DOHH2 (cell line): Measurements from ENCODE around the gene ZNF316.
A peak's percentile ranks its signal among the peaks of the same experiment; 100 is the strongest.

Experiments
- H3F3A ChIP-seq: fragments of 200-600 bp; sonication (generic), shearing (Covaris generic); 2 replicates; pipeline ENCODE4 v1.6.0; 2016; ENCODE audit warnings: antibody characterized with exemption, mild to moderate bottlenecking; ENCODE audit not compliant: control insufficient read depth, insufficient read depth
- H3K27ac ChIP-seq: fragments of 200-600 bp; sonication (generic); 2 replicates; pipeline ENCODE4 v1.5.1; 2014; ENCODE audit warnings: low read depth, mild to moderate bottlenecking, low read length, moderate library complexity
- H3K27me3 ChIP-seq: fragments of 200-600 bp; sonication (generic); 2 replicates; pipeline ENCODE4 v1.6.1; 2014; ENCODE audit warnings: mild to moderate bottlenecking, low read length, mixed read lengths; ENCODE audit not compliant: control insufficient read depth
- H3K36me3 ChIP-seq: fragments of 200-600 bp; sonication (generic); 2 replicates; pipeline ENCODE4 v1.6.1; 2014; ENCODE audit warnings: mild to moderate bottlenecking, low read length, moderate library complexity, mixed read lengths; ENCODE audit not compliant: control insufficient read depth
- H3K4me1 ChIP-seq: fragments of 200-600 bp; sonication (generic); 2 replicates; pipeline ENCODE4 v1.6.1; 2014; ENCODE audit warnings: mild to moderate bottlenecking, low read length, mixed read lengths; ENCODE audit not compliant: control insufficient read depth
- H3K4me2 ChIP-seq: fragments of 200-600 bp; sonication (generic); 2 replicates; pipeline ENCODE4 v1.6.0; 2014; ENCODE audit warnings: mild to moderate bottlenecking, low read length, moderate library complexity
- H3K4me3 ChIP-seq: fragments of 200-600 bp; sonication (generic); 2 replicates; pipeline ENCODE4 v1.5.1; 2014; ENCODE audit warnings: mild to moderate bottlenecking, low read length, mixed read lengths
- H3K79me2 ChIP-seq: fragments of 200-600 bp; sonication (generic); 2 replicates; pipeline ENCODE4 v1.6.1; 2014; ENCODE audit warnings: mild to moderate bottlenecking, low read length, mixed read lengths; ENCODE audit not compliant: control insufficient read depth
- H3K9me2 ChIP-seq: fragments of 200-600 bp; sonication (generic); replicated peaks from 2 replicates; pipeline ENCODE4 v1.6.1; 2014; ENCODE audit warnings: mild to moderate bottlenecking, low read length, mixed read lengths; ENCODE audit not compliant: control insufficient read depth
- H3K9me3 ChIP-seq: fragments of 200-600 bp; sonication (generic); 2 replicates; pipeline ENCODE4 v1.6.1; 2014; ENCODE audit warnings: antibody characterized with exemption, low read length, mixed read lengths; ENCODE audit not compliant: control insufficient read depth, insufficient read depth
- H4K20me1 ChIP-seq: fragments of 200-600 bp; sonication (generic); 2 replicates; pipeline ENCODE4 v1.6.0; 2014; ENCODE audit warnings: low read depth, mild to moderate bottlenecking, antibody characterized with exemption, low read length, moderate library complexity; ENCODE audit not compliant: control insufficient read depth, insufficient read depth
- EZH2phosphoT487 ChIP-seq: fragments of 200-600 bp; sonication (generic); IDR thresholded peaks from 2 replicates; pipeline ENCODE4 v1.6.1; 2017; ENCODE audit warnings: borderline replicate concordance, mild to moderate bottlenecking, antibody characterized with exemption, low read length, moderate library complexity, mixed read lengths
- TF ChIP-seq, protein P1 (sequence below): fragments of 200-600 bp; sonication (generic); IDR thresholded peaks from one replicate; pipeline ENCODE4 v1.5.1; 2014; ENCODE audit warnings: antibody characterized with exemption, mild to moderate bottlenecking, low read depth, low read length; ENCODE audit not compliant: poor library complexity, severe bottlenecking

Gene ZNF316

DNA sequence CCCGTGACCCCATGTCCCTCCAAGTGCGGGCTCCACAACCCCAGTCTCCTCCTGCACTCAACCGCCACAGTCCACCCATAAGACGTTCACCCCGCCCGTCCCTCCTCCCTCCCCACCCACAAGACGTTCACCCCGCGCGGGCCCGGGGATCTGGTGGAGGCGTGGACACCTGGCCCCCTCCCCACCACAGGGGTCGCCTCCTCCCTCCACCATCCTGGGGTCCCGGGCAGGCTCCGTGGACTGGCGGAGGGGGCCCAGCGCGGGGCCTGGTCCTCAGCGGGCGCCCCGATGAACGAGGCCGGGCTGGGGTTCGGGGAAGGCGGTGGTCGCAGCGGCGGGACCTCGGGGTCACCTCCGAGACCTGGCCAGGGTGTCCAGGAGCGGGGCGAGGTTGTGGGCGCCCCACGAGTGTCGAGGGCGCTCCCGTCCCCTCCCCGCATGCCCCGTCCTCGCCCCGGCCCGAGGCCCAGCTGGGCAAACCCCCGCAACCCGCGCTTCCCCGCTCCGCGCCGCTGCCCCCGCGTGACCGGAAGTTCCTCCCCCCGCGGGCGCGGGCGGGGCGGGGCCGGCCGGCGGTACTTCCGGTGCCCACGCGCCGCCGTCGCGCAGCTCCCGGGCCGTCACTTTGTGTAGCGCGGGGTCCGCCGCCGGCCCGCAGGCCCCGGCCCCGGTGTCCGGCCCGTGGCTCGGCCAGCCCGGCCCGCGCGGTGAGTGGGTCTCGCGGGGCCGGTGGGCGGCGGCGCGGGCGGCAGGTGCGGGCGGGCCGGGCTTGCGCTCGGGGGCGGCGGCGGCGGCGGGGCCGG, at the start of gene ZNF316:
Gene ZNF316, plus strand, starts transcription at position 578 of the 803 bp plus-strand sequence. CDS start 5,092 bp downstream, outside the sequence.
- peaks cover 37% of the 10 kb centered on the region for H3K36me3 ChIP-seq
- H3K4me2 ChIP-seq, result peak within 1 kb of the TSS; percentile 96
- H3K9me3 ChIP-seq, result no peaks in the 10 kb centered on the region
- H3K27me3 ChIP-seq, result no peaks in the 10 kb centered on the region
- peak within 1 kb of the TSS; percentile 89 for H3K4me3 ChIP-seq
- no peaks in the 10 kb centered on the region for H3K9me2 ChIP-seq
- no peak within 1 kb of the TSS for H3K27ac ChIP-seq
- H3K79me2 ChIP-seq, result peaks cover 48% of the 10 kb centered on the region
- peaks cover 35% of the 10 kb centered on the region for H3K4me1 ChIP-seq
- no peak for TF ChIP-seq EZH2phosphoT487
- TF ChIP-seq, protein P1, sequence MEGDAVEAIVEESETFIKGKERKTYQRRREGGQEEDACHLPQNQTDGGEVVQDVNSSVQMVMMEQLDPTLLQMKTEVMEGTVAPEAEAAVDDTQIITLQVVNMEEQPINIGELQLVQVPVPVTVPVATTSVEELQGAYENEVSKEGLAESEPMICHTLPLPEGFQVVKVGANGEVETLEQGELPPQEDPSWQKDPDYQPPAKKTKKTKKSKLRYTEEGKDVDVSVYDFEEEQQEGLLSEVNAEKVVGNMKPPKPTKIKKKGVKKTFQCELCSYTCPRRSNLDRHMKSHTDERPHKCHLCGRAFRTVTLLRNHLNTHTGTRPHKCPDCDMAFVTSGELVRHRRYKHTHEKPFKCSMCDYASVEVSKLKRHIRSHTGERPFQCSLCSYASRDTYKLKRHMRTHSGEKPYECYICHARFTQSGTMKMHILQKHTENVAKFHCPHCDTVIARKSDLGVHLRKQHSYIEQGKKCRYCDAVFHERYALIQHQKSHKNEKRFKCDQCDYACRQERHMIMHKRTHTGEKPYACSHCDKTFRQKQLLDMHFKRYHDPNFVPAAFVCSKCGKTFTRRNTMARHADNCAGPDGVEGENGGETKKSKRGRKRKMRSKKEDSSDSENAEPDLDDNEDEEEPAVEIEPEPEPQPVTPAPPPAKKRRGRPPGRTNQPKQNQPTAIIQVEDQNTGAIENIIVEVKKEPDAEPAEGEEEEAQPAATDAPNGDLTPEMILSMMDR, result no peak
- 0 out of 2 replicates have a peak, but pooled peaks cover 4% of the 10 kb centered on the region for H4K20me1 ChIP-seq
- peaks cover 3% of the 10 kb centered on the region; the same call in 1 of the 2 replicates for H3F3A ChIP-seq

DNA sequence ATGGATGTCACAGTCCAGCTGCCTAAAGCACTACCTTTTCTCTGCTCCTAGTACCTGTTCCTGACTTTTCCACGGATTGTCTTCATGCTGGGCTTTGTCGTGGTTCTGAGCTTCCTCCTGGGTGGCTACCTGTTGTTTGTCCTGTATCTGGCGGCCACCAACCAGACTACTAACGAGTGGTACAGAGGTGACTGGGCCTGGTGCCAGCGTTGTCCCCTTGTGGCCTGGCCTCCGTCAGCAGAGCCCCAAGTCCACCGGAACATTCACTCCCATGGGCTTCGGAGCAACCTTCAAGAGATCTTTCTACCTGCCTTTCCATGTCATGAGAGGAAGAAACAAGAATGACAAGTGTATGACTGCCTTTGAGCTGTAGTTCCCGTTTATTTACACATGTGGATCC, 48.6 kb upstream of the ZNF316 start:
- Histone ChIP-seq H3K27ac (no peak overlapping the region), H3F3A (peaks cover 6% of the 10 kb centered on the region), H4K20me1 (peaks cover 8% of the 10 kb centered on the region; the same call in 1 of the 2 replicates), H3K9me2 (no peaks in the 10 kb centered on the region), H3K4me2 (no peak overlapping the region), H3K79me2 (peaks cover 34% of the 10 kb centered on the region), H3K4me3 (no peak overlapping the region), H3K36me3 (peaks cover 77% of the 10 kb centered on the region), H3K9me3 (no peaks in the 10 kb centered on the region), H3K4me1 (peaks cover 21% of the 10 kb centered on the region), H3K27me3 (no peaks in the 10 kb centered on the region)
- no peak for TF ChIP-seq EZH2phosphoT487
- TF ChIP-seq, protein P1, result no peak

DNA sequence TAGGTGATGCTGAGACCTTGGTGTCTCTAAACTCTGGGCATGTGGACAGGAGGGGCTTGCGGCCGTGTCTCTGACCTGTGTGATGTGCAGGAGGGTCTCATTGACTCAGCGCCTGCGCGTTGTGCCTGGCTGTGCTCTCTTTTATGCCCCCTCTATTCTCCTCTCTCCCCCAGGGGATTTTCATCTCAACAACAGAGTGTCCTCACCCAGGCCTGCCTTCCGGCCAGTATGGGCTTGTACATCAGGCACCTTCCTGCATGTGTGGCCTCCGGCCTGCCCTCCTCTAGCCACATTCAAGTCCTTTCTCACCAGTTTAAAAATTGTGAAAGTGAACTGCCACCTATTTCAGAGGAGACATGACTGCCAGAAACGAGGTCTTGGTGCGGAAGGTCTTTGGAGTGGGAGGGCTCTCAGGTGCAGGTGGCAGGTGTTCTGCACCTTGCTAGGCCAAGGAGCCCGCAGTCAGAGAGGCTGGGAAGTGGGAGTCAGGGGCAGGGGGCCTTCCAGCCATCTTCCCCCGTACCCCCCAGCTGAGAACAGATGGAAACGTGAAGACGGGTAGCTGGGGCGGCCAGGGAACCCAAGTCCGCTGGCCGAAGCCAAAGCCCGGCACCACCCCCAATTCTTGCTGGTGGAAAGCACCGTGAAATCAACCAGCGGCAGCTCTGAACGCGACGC, 47.8 kb upstream of the ZNF316 start:
- Histone ChIP-seq H3K79me2 (peaks cover 37% of the 10 kb centered on the region), H3K27ac (0 out of 2 replicates have a peak overlapping the region, but pooled peaks have one; percentile 4), H3K9me2 (no peaks in the 10 kb centered on the region), H3K36me3 (peaks cover 77% of the 10 kb centered on the region), H3K9me3 (no peaks in the 10 kb centered on the region), H3K4me2 (peak overlapping the region; percentile 78), H3K27me3 (no peaks in the 10 kb centered on the region), H3K4me3 (peak overlapping the region; percentile 97), H3F3A (peaks cover under 1% of the 10 kb centered on the region), H3K4me1 (peaks cover 21% of the 10 kb centered on the region), H4K20me1 (peaks cover 8% of the 10 kb centered on the region; the same call in 1 of the 2 replicates)
- TF ChIP-seq EZH2phosphoT487, result no peak
- TF ChIP-seq, protein P1, result peak; percentile 32
